Measurements from ENCODE around the gene KRT17. TPM values are rescaled to one million over a fixed set of nuclear protein-coding genes. Genes with fewer than 3 reads are reported as not detected.
"Not testable (repeated sequence)": the region's sequence is repeated elsewhere in the genome, so short reads cannot be mapped to it uniquely, and the experiment has no call there.

The KRT17 gene
- total RNA-seq, 1 donor from 2014 or later: 762 TPM

DNA sequence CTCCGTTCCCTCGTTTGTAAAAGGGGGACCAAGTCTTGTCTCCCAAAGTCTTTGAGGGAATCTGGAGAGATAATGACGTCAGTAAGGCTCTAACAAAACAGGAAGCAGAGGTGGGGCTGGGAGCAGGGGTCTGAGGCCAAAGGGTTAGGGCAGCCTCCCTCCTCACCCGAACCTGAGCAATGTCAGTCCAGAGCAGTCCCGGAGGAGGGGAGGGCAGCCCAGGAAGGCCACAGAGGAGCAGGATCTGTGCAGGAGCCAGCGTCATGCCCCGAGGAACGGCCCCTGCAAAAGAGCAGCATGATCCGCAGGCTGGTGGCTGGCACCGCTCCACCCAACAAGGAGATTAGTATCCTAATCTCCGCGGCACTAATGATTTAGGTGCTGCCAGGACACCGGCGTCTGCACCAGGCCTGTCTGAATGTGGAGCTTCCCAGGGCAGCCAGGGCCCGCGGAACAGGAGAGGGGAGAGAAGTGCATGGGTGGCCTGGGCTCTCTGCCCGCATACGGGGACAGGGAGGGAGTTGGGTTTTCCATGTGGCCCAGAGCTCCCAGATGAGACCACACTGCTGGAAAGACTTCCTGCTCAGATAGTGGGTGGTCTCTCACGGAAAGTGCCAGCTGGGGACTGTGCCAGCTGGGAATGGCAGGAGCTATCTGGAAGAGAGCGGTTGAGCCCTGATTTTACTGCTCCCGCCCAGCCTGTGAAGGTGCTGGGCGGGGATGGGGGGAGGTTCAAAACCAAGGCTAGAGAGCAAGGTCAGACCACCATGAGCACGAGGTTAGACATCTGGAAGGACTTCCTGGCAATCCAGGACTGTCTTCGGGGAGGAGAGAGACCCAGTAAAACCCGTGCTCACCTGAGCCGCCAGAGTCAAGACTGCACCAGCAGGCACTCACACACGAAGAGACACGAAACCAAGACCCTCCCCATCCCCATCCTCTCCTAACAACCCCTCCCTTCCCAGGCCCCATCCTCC lies 11.0 kb upstream of the KRT17 start:
- DNase-seq (ENCODE audit: low spot score): peak; percentile 35

DNA sequence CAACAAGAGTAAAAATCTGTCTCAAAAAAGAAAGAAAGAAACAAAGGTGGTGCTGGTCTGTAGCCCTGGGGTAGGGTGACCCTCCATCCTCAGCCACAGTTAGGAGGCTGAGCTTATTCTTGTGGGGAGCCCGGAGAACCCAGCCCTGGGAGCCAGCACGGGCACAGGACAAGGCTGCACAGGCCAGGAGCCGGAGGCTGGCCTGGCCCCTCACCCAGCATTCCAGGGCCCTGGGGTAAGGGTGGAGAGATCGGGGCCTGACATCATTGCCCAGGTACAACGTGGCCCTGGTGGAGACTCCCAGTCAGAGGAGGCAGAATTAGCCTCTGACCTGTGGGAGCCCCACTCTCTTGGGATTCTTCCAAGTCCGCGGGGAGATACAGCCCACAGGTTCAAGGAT lies 10.3 kb upstream of the KRT17 start:
- DNase-seq (ENCODE audit: low spot score): no peak

DNA sequence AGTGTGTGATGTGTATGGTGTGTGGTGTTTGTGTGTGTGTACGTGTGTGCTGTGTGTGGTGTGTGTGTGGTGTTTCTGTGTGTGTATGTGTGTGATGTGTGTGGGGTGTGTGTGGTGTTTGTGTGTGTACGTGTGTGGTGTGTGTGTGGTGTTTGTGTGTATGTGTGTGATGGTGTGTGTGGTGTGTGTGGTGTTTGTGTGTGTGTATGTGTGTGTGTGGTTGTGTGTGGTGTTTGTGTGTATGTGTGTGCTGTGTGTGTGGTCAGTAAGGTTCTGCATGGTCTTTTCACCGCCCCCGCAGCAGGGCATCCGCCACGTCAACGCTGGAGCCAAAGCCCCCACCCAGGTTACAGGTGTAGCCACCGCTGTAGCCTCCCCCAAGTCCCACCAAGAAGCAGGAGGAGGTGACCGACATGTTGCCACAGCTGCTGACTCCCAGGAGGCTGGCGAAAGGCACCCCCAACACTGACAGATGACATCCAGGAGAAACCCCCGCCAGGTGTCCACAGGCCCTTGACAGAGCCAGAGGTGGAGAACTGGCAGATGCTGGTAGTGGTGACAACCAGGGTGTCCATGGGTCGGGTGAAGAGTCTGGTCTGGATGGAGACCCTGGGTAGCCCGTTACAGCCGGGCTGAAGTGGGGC lies 9.3 kb upstream of the KRT17 start:
- no peak for DNase-seq (ENCODE audit: low spot score)

DNA sequence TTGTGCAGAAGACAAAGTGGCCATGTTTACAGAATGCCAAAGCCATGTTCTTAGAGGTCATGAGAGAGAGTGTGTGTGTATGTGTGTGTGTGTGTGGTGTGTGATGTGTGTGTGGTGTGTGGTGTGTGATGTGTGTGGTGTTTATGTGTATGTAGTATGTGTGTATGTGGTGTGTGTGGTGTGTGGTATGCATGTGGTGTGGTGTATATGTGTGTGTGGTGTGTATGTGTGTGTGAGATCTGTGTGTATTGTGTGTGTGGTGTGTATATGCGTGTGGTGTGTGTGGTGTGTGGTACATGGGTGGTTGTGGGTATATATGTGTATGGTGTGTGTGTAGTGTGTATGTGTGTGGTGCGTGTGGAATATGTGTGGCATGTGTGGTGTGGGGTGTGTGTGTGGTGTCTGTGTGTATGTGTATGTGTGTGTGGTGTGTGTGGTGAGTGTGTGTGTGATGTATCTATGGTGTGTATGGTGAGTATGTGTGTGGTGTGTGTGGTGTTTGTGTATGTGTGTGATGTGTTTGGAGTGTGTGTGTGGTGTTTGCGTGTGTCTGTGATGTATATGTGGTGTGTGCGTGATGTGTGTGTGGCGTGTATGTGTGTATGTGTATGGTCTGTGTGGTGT lies 8.2 kb upstream of the KRT17 start:
- DNase-seq (ENCODE audit: low spot score): no peak

DNA sequence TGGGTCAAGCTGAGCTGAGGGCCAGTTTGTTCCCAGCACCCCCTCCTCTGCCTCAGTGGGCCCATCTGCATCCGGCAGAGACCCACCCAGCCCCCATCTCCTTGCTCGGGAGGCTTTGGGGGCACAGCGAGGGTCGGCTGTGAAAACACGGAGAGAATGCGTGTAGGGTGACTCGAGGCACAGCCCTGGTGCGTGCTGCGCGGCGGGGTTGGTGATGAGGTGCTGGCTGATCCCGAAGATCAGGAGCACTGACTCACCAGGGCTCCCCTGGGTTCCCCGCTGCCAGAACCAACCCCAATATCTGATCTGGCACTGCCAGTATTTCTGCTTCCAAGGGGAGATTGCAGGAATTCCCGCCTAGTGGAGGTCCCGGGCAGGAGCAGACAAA lies 7.5 kb upstream of the KRT17 start:
- DNase-seq (ENCODE audit: low spot score): no peak

DNA sequence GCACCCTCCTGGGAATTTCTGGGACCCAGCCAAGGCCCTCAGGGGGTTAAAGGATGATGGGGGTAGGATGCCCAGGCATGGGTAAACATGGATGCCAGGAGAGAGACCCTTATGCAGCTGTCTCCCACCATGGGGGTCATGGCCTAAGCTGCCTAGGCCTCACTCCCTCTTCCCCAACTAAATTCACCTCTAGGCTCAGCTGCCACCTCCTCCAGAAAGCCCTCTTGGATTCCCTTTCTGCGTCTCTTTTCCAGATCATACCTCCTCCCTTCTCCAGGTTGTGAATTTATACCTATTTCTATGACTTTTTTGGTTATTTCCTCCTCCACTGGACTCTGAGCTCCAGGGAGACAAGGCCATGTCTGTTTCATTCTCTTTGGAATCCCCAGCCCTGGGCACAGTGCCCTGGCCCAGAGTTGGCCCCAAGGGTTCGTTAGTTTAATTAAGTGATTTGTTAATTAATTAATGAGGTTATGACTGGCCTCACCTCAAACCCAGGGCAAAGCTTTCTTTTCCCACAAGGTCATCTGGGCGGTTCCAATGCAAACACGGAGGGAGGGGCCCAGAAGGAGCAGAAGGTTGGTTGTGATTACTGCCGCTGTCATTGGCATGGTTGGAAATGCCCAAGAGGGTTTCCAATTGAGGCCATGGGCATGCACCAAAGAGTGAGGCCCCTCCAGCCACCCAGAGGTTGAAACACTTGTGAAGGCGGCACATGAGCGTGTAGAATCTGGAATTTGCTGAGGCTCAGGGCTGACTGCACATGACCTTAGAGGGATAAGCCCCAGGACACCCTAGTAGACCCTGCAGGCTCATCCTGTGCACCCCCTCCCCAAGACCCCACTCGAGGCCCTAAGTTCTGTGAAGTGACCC lies 6.9 kb upstream of the KRT17 start:
- no peak for DNase-seq (ENCODE audit: low spot score)

DNA sequence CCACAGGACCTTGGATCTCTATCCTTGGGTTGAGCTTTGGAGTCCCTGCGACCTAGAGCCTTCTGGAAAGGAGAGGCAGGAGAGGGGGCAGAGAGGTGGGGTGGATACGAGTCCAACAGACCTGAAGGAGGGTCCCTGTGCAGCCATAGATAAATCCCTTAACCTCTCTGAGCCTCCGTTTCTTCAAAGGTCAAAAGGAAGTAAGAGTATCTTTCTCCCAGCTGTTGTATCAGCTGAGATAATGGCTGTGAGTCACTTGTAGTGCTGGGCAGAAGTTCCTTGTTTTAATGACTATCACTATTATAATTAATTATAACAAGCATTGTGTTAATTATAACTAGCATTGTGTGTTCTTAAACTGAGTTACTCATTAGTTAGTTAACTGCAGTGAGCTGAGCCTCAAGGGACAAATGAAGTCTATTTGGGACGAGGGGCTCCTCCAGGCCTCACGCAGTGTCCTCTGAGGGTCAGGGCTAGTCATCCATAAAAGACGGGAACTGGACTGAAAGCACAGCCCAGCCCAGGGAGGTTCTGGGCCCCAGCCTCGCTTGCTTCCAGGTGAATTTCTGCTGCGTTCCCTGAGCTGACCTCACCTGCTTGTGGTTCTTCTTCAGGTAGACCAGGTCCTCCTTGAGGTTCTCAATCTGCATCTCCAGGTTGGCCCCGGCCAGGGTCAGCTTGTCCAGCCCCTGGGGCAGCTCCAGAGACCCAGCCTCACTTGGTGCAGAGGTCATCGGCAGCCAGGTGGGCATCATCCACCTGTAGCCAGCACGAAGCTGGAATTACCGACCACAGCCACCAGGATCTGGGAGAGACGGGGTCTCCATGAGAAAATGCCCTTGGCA lies 5.7 kb upstream of the KRT17 start:
- DNase-seq (ENCODE audit: low spot score): no peak

DNA sequence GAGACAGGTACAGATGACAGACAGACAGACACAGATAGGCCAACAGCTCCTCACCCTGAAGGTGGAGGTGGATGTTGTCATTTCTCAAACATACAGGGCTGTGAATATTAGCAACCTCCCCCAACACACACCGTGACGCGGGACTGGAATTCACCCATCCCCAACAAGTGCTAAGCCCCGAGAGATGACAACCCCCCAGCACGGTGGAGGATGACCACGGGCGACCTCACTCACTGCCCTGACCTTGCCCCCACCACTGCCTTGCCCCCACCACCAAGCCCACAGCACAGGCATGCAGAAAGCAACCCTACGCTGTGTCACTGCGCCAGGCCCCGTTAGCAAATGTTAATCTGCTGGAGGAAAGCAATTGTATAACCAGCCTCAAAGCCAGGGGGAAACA lies 4.9 kb upstream of the KRT17 start:
- DNase-seq (ENCODE audit: low spot score): no peak

DNA sequence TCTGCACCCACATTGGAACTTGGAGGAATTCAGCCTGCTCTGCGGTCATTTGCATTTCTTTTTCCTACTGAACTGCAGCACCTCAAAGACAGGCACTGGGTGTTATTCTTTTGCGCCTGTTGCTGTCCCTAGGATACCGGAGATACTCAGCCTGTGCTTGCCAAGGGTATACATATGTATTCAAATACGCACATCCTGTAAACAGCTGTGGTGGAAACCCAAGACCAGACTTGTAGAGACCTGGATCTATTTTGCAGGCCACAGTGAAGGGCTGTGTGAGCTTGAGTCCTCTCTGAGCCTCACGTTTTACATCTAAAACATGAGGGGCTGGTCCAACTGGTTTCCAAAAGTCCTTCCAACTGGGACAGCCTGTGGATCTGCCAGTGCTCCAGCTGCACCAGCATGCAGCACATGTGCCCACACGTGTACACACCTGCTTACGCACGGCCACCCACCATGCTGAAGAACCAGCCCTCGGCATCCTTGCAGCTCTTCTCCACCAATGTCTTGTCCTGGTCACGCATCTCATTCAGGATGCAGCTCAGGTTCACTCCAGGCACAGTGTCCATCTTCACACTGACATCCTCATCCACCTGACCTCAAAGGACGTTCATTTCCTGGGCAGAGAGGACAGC lies 4.4 kb upstream of the KRT17 start:
- DNase-seq (ENCODE audit: low spot score): not testable (repeated sequence)

DNA sequence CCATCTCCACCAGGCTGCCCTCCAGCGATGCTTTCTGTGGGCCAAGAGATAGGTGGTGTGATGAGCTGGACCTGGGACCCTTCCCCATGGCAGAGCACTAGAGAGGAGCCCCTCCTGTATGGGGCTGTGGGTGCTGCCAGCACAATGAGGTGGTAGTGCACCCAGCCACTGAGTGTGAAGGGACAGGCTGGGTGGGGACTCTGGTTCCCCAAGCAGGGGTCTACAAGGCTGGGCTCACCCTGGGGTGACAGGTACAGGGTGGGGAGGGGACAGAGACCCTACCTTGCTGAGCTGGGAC lies 3.6 kb upstream of the KRT17 start:
- DNase-seq (ENCODE audit: low spot score): not testable (repeated sequence)

DNA sequence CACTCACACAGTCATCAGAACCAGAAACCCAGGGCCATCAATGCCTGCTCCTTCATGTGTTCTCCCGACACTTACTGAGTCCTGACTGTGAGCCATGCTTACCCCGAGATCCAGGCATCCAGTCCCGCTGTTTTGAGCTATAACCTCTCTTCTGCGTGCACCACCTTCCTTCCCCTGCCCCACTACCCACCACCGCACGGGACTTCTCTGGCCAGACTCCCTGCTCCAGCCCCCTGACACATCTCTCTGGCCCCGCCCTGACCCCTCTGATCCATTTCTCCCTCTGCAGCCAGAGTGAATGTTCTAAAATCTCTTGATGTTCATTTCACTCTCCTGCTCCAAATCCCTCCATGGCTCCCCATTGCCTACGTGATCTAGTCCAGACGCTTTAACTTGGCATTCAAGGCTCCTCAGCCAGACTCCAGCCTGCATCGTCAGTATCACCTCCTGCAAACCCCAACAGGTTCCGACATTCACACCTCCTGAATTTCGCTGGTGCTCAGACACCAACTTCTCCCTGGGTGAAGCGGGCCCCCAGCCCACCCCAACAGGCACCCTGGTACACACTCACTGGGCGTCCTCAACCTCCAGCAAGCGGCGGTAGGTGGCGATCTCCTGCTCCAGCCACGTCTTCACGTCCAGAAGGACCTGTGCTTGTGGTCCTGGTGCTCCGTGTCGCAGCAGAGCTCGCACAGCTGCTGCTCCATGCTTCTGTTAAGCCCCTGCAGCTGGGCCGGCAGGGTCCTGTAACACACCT lies 3.1 kb upstream of the KRT17 start:
- DNase-seq (ENCODE audit: low spot score): no peak

DNA sequence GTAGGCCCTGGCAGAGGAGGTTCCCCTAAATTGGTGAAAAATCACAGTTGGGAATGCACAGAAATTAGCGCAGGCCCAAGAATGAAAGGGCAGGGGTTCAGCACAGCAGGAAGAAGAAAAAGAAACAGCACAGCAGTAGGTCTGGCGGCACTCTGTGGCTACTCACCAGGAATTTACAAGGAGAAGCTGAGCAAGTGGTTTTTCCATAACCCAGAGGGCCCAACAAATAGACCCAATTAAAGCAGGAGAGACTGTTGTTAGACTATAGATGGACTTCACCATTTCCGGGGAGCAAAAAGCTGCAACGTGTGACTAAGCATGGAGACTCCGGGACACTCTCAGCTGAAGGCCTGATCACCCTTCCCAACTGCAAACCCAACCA lies 2.5 kb upstream of the KRT17 start:
- DNase-seq (ENCODE audit: low spot score): not testable (repeated sequence)

DNA sequence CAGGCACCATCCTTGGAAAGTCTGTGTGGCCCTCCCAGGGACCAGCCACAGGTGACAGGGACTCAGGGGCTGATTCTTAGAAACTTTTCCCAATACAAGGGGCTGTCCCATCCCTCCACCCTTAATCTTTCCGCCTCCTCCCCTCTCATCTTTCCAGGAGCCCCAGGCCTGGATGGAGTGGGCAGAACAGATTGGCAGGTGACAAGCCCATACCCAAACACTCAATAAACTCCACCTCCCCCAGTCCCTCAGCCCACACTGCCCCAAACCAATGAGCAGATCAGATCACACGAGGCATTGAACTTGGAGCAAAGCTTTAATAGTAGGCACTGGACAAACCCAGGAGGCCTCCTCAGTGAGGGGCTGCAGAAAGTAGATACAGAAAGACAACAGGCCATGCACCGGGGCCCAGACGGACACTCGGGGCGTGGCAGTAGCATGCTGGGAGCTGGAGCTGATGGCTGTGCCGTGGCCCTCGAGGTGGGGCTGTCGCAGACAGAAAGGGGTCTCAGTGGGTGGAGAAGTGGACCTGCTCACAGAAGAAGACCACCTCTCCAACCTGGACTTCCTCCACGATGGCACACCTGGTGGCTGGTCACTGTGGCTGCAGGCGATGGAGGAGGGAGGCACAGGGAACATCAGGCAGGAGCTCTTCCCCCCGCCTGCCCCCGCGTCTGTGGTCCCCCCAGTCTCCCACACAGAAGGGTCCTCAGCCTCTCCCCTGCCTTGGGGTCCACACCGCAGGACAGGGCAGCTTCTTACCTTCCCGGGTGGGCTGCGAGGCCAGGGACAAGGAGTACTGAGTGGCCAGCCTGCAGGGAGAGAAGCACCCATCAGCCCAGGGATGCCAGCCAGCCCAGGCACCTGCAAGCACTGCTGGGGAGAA lies 1.9 kb upstream of the KRT17 start:
- DNase-seq (ENCODE audit: low spot score): not testable (repeated sequence)

DNA sequence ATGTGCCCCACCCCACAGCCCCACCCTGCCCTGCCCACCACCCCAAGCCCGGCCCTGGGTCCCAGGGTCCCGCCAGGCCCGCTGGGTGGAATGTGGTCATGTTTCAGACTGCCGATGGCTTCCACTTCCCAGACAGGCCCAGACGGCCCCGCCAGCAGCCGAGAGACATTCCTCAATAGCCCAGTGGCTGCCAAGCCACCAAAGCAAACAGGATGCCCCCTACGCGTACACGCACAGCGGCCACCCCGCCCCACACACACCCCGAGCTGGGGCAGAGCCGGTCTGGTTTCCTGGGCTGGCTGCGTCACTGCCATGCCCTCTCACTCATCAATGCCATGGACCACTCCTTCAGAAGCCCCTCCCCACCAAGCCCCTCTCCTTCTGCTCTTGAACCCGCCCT lies 1.2 kb upstream of the KRT17 start:
- no peak for DNase-seq (ENCODE audit: low spot score)

DNA sequence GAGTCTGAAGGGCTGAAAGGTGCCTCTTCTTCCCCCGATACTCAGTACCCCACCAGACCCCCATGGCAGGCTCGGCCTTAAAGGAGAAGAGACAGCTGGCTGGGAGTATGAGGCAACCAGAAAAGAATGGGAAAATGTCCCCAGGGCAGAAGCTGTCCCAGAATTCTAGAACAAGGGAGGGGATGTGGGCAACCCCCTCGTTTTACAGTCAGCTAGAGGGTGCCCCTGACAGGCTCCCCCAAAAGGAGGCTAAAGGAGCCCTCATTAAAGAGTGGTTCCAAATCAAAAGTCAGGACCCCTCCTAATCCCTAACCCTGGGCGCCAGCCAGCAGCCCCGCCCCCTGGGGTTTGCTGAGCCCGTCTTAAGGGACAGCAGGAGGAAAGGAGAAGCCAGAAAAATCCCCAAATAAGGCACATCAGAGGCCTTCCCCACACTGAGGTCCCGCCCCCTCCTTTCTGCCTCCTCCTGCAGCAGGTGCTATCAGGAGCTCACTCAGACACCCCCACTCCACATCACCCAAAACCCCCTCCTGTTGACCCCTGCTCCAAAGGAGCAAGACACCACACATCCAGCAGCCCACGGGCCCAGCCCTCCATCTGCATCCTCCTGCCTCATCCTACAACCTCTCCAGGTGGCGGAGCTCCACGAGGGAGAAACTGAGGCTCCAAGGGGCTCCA lies 1.1 kb downstream of the KRT17 start:
- not testable (repeated sequence) for DNase-seq (ENCODE audit: low spot score)

DNA sequence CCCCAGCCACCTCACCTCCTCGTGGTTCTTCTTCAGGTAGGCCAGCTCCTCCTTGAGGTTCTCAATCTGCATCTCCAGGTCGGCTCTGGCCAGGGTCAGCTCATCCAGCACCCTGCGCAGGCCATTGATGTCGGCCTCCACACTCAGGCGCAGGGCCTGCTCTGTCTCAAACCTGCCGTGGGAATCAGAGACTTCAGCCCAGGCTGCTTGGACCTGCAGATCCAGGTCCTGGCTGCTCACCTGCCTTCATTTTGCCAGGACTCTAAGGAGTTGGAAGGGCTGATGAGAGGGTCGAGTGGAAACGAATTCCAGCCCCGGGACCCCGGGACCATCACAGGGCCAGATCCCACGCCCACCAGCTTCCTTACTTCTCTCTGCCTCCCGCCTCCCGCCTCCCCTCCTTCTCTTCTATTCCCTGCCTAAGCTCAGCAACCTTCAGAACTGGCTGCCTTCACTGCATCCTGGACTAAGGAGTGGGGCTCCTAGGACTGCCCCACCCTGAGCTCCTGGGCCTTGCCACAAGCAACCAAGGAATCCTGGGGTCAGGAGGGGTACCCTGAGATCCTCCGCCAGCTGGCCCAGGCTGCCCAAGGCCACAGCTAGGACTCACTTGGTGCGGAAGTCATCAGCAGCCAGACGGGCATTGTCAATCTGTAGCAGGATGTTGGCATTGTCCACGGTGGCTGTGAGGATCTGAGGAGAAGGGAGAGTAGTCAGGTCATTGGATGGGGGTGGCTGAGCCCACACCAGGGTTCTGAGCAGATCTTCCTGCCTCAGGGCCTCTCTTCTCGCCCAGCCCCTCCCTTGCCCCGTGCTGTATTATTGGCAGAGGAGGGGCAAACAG lies 1.8 kb downstream of the KRT17 start:
- not testable (repeated sequence) for DNase-seq (ENCODE audit: low spot score)

DNA sequence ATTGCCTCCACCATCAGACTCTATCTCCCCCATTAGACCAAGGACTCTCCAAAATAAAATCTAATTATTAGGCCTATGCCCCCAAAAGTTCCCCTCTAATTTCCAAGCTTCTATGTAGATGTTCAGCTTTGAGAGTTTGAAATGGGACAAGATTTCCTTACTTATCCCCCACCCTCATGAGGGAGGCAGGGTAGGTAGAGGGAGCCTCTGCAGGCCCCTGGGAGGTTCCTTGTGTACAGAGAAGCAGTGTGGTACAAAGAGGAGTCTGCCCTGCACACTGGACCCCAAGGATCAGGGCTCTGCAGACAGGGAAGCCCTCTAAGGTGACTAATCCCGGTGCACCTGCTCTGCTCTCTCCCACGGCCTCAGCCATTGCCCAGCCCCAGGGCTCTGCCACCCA lies 2.5 kb downstream of the KRT17 start:
- DNase-seq (ENCODE audit: low spot score): no peak
